HG03342 (cell line): ENCODE data around the gene KIFAP3.
"Not testable (repeated sequence)": the region's sequence is repeated elsewhere in the genome, so short reads cannot be mapped to it uniquely, and the experiment has no call there.

Experiments
- ATAC-seq: cut with Tn5 transposase; IDR thresholded peaks from one replicate; pipeline ENCODE4 v1.9.1; 2021; ENCODE audit warnings: mild to moderate bottlenecking, moderate library complexity; ENCODE audit not compliant: unreplicated experiment

KIFAP3 gene

DNA sequence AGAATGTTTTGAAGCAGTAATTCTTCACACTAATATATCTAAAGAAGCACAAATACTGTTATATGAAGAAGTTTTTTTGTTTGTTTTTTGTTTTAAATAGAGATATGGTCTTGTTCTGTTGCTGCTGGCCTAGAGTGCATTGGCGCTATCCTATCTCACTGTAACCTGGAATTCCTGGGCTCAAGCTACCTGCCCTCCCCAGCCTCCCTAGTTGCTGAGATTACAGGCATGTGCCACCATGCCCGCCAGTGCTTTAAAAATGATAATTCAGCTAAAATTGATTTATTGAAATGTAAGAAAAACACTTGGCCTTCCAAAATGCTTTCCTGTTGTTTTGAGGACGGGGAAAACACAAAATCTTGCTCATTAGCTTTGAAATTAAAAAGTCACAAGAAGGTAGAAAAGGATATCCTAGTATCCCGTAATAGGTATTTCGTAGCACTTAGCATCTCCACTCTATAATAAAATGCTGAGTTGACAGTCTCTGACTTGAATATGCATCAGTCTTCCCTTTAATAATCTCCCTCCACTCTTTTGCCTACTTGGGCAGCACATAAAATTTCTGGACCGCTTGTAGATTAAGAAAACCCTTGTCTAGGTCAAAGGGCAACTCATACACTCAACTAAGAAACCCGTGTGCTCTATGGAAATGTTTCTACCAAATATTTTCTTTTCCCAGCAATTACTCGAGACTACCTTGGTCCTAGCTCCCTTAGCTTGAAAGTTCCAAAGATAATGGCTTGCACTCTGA, 182.1 kb downstream of the KIFAP3 start:
- no peak for ATAC-seq

DNA sequence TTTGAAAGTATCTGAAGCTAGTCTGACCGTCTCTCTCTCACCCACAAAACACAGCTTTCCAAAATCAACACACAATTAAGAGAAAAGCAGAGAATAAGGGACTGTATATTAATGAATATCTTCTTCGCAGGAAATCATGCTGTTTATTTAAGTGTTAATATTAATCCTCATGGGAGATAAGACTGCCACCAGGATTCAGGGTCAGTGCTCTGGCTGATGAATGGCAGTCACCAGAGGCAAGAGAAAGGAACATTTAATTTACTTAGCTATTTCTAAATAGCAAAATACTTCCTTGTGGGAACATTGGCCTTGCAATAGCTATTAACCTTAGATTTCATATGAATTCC, 183.0 kb downstream of the KIFAP3 start:
- no peak for ATAC-seq

DNA sequence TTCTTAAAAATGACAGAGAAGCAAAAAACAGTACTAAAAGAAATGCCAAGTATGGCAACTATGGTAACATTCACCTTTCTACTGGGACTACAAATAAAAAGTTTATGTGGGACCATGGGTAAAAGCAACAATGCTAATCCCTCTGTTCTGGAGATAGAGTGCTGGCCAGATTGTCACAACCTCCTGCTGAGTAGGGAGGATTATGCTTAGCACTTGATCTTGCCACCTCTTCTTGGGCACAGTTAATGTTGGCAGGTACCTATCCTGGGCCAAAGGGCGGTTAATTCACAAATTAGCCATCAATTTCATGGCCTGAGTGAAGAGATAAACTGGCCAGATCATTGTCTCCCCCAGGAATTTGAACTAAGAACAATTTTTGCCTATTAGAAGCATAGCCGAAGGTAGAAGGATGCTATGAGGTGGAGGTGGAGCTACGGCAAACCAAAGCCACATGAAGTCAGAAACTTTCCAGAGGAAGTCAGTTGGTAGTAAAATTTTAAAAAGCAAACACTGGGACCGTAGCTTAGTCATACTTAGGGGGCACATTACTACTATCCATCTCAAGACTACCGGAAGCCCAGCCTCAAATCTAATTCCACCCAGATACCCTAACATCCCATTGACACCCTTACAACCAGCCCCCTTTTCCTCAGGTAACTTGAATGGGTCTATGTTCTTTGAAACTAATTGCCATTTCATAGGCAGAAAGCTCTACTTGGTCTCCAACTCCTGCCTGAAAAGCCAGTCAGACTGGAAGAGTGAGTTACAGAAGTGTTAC, 183.5 kb downstream of the KIFAP3 start:
- ATAC-seq, result no peak

DNA sequence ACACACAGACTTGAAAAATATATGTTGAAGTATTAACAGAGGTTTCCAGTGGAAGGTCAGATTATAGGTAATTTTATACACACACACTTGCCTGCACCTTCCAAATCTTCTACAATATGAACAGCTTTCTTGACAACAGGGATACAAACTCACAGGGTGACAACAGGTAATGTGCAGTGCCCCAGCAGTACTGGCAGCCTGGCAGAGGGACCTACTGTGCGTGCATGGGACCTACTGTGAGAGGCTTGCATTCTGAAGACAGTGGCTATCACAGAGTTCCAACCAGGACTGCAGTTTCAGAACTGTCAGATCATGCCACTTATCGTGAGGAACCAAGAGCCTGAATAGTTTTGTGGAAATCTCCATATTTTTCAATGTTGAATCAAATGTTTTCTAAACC, 184.6 kb downstream of the KIFAP3 start:
- no peak for ATAC-seq

DNA sequence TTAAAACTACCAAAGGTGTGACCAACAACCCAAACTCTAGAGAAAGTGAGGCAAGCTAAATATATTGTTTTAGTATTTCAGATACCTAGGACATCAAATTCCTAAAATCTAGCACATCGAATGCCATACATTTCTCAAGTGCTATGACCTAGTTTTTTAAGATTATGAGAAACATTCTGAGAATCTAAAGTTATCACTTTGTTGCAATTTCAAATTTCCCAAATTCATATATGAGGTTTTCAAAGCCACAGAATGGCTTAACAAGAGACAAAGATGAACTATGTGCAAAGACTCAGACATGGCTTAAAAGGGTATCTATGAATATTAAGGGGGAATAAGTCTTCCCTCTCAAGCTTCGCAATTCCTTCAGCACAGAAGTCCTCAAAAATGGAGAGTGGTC, 187.6 kb downstream of the KIFAP3 start:
- no peak for ATAC-seq

DNA sequence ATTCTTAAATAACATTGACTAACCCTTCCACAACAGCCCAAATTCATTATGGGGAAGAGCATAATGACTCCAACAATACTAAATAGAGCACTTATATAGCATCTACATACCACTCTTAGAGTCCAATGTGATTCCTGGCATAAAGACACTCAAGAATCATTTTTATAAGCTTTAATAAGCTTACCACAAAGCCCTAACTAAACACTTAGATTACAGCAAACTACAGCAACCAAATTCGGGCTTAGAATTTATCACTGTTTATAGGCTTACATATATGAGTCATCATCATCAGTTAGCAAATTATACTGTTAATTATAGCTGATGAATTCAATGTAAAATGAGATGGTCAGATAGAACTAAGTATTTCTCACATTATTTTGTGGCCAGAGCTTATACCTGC, 188.1 kb downstream of the KIFAP3 start:
- no peak for ATAC-seq

DNA sequence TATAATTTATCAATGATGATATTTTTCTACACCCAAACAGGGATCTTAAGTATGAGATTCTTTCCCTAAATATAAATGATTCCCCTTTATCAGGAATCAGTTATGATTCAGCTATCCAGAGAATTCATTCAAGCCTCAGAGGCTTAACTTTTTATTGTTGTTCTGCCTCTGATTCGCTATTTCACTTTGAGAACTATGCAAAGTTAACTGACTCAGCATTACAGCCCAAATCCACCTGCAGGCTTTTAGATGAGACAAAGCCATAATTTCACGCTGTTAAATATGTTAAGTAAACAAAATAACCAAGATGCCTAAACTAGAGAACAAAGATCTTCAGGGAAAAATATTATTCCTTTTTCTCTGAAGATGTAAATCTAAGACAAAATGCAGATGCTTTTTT, 189.3 kb downstream of the KIFAP3 start:
- no peak for ATAC-seq

DNA sequence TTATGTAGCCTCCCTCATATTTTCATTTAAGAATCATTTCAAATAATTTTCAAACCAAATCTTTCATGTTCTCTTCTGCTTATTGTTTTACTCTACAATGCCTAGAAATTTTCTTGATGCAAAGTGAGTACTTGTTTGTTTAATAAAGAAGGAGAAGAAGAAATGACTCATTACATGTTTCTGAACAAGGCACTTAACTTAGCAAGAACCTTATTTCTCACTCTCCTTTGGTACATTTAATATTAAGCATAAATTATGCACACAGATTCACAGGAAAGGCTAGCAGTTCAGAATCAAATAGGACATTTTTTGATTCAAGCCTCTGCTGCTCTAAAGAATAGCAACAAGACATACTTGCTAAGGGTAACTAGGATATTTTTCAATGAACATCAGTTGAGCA, 189.9 kb downstream of the KIFAP3 start:
- ATAC-seq, result no peak

DNA sequence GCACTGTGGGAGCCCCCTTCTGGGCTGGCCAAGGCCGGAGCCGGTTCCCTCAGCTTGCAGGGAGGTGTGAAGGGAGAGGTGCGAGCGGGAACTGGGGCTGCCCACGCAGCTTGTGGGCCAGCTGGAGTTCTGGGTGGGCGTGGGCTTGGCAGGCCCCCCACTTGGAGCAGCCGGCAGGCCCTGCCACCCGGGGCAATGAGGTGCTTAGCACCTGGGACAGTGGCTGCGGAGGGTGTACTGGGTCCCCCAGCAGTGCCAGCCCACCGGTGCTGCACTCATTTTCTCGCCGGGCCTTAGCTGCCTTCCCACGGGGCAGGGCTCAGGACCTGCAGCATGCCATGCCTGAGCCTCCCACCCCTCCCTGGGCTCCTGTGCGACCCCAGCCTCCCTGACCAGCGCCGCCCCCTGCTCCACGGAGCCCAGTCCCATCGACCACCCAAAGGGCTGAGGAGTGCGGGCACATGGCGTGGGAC, 192.4 kb downstream of the KIFAP3 start:
- ATAC-seq, result no peak

DNA sequence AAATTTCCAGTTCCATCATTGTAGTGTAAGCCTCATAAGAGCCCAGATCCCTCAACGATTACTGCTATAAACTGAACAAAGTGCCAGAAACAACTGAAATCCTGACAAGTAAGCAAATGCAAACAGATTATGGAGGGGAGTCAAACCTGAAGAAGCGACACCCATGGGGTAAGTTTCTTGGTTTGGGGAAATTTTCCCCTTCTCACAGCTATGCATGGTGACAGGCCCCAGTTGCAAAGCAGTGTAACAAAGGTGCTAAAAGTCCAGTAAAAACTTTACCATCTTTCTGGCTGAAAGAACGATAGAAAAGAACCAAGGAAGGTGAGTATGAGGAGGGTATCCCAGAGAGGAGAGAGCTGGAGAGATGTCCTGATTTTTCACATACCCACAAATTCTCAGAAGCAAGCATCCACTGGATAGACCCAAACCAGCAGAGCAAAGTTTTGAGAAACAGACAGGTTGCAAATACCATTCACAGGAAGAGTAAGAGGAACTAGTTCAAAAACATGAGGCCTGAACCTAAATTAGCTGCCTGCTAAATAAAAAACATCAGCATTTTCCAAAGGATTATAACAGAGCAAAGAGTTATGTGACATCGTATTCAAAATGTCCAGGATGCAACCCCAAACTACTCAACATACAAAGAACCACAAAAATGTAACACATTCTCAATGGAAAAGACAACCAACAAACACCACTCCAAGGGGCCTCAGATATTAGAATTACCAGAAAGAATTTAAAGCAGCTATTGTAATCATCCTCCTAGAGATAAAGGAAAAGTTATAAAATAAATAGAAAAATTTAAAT, 195.3 kb downstream of the KIFAP3 start:
- no peak for ATAC-seq

DNA sequence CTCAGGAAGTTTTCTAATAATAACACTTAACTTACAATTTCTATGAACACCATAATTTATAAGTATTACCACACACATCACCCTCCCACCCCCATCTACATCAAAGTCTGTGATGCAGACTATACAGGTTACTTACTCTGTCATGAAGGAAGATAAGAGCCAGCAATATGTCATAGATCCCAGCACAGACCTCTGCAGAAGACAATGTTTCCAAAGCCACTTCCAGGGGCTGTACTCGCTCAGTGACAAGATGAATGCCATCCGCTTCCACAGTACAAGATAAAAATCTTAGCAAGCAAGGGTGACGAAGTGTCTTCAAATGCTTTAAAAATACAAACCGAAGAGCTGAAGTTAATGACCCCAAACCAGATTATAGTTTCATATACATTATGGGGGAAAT, 196.0 kb downstream of the KIFAP3 start:
- no peak for ATAC-seq

DNA sequence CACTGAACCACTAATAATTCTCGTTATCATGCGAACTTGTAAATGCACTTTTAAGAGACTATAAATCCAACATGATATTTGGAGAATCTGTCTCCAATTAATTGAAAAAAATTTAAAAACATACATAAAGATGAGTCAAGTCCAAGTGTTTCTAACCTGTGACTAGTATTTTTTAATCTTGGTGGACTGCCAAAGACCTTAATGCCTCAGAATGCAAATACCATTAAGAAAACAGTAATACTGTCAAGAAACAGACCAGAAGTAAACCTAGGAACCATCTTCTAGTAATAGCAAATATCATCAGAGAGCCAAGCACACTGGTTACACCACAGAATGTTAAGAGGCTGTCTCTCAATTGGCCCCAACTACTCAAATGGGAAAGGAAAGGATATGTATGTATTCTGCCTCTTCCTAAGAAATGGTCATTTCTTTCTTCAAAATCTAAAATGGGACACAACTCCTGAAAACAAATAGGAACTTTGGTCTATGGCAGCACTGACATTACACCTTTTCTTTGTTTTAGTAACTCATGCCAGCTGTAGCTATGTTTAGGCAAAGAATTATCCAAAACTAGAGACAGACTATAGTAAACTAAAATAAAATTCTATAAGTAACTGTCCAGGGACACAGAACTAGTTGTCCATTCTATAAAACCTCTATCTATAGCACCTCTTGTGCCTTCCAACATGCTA, 196.5 kb downstream of the KIFAP3 start:
- no peak for ATAC-seq

DNA sequence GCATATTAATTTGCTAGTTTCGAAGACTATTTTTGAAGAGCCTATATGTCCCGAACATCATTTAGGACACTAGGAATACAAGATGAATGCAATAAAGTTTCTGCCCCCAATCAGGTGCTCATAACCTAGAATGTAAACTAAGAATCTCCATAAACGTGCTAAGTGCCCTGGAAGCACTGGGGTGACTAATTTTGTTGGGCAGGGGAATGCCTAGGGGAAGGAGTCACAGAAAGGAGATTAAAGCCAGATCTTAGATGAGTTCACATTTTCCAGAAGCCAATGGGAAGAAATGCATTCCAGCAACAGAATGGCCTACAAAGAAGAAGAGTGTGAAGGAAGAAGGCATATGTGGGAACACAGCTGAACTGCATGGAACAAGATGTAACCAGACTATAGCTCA, 200.3 kb downstream of the KIFAP3 start:
- no peak for ATAC-seq

DNA sequence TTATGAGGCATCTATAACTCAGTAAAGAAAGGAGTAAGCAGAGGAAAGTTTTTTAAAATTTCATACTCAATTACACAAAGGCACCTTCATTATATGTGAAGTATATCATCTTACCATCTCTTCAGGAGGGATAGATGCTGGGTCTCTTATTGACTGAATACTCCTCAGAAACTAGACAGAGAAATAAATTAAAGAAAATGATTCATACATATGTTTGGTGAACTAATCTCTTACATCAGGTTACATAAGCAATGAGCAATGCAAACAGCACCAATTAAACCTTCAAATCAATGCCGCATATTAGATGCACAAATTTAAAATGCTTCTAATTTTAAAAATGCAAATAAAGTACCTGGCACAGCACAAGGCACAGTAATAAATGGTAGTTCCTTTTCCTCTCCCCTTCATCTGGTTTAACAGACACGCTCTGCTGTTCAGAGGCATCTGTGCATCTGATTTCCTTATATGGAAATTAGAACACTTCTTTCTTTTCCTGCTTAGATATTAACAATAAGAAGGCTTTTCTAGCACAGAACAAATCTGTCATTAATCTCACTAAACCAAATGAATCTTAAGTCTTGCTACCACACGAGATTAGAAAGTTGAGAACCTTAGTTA, 200.8 kb downstream of the KIFAP3 start:
- ATAC-seq, result no peak

DNA sequence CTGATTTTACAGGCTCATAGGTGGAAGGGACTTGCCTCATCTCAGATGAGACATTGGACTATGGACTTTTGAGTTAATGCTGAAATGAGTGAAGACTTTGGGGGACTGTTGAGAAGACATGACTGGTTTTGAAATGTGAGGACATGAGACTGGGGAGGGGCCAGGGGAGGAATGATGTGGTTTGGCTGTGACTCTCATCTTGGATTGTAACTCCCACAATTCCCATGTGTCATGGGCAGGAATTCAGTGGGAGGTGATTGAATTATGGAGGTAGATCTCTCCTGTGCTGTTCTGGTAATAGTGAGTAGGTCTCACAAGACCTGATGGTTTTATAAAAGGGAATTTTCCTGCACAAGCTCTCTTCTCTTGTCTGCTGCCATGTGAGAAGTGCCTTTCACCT, 201.6 kb downstream of the KIFAP3 start:
- no peak for ATAC-seq

DNA sequence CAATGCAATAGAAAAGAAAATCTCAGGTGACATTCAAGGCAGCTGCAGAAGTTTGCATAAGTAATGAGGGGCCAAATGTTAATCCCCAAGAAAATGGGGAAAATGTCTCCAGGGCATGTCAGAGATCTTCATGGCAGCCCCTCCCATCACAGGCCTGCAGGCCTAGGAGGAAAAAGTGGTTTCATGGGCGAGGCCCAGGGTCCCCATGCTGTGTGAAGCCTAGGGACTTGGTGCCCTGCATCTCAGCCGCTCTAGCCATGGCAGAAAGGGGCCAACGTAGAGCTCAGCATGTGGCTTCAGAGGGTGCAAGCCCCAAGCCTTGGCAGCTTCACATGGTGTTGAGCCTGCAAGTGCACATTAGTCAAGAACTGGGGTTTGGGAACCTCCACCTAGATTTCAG, 202.5 kb downstream of the KIFAP3 start:
- ATAC-seq, result not testable (repeated sequence)
